GM19328 (cell line): Measurements from ENCODE around the gene KLB.
"Not testable (repeated sequence)": the region's sequence is repeated elsewhere in the genome, so short reads cannot be mapped to it uniquely, and the experiment has no call there.

Experiments used
- ATAC-seq: cut with Tn5 transposase; IDR thresholded peaks from one replicate; pipeline ENCODE4 v1.9.1; 2021; ENCODE audit warnings: mild to moderate bottlenecking, moderate library complexity; ENCODE audit not compliant: unreplicated experiment

KLB gene

DNA sequence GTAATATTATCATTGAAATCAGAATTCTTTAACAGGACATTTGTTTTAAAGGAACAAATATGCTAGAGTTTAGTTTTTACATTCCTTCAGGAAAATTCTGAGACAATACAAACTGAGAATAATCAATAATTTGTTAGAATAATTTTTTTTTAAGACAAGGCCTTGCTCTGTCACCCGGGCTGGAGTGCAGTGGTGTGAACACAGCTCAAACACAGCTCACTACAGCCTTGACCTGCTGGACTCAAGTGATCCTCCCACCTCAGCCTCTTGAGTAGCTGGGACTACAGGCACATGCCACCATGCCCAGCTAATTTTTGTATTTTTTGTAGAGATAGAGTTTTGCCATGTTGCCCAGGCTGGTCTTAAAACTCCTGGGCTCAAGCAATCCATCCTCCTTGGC is 18.6 kb downstream of the KLB start:
- not testable (repeated sequence) for ATAC-seq

DNA sequence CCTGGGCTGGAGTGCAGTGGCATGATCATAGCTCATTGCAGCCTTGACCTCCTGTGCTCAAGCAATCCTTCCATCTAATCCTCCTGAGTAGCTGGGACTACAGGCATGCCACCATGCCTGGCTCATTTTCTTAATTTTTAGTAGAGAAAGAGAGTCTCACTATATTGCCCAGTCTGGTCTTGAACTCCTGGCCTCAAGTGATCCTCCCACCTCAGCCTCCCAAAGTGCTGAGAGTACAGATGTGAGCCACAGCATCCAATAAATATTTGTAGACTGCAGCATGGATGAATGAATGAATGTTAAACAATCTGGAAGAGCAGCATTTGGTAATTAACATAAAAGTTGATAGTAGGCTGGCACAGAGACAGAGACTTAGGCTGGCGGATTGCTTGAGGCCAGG is 20.0 kb downstream of the KLB start:
- no peak for ATAC-seq

DNA sequence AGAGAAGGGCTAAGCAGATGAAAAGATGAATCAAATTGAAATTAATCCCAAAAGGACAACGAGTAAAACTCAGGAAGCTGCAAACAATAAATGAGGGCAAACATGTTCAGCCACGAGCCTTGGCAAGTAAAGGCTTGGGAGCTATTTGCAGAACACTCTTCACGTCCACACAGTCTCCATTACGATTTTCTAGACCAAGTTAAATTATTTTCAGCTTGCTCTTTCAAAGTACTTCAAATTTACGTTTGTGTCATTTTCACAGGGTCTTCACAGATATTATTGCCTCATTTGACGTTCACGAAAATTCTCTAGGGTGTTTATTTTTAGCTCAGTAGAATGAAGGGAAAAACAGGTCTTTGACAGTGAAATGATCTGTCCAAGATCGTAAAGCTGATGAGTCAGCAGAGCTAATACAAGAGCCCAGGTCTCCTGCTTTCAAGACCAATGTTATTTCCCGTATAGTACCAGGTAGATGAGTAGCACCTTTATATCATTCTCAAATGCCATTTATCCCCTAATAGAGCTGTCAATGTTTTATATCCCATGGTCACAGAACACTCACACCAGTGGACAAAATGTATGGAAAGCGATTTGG is 20.9 kb downstream of the KLB start:
- ATAC-seq = no peak

DNA sequence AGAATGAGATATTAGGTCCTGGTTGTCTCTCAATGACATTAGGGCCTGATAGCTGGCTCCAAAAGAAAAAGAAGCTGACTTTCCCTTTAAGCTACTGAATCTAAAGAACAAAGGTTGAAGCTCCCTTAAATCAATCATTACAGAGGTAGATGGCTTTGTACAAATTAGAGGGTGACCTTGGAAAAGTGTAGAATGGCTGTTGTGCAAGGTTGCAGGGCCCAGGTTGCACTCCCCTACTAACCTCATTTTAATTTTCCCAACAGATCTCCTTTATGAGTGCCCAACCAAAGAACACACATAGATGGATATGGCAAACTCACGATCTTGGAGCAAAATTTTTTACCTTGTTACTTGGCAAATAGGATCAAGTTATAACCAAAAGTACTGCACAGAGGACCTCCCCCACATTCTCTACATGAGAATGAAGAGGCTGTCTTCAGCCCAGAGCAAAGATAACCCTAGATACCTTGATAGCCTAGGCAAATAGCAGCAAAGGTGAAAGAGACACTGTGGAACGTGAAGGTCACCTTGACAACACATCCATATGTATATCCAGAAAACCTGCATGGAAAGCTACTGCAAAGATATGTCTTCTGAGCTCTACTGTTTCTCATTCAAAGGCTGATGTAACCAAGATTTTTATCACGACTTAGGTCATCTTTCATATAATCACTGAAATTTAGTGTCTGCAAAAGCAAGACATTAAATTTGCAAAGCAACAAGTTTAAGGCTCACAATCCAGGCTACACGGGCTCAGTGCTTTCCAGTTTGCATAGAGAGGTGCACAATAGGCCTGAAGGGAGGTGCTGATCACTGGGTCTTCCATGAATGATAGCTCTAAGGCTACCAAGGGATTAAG is 23.0 kb downstream of the KLB start:
- ATAC-seq = no peak

DNA sequence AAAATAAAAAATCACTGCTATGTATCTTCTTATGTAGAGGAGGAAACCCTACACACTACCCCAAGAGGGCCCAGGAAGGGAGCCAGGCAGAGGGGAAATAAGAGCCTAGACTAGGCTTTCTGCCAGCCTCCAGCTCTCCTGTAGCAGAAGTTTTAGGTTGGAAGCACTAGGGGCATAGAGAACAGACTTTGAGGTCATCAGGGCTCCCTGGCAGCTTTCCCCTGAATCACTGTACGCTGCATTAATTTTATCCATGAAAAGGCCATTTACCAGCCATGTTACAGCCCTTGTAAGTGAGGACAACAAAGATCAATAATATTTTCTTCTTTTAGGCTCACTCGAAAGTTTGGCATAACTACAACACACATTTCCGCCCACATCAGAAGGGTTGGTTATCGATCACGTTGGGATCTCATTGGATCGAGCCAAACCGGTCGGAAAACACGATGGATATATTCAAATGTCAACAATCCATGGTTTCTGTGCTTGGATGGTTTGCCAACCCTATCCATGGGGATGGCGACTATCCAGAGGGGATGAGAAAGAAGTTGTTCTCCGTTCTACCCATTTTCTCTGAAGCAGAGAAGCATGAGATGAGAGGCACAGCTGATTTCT is 27.3 kb downstream of the KLB start:
- no peak for ATAC-seq

DNA sequence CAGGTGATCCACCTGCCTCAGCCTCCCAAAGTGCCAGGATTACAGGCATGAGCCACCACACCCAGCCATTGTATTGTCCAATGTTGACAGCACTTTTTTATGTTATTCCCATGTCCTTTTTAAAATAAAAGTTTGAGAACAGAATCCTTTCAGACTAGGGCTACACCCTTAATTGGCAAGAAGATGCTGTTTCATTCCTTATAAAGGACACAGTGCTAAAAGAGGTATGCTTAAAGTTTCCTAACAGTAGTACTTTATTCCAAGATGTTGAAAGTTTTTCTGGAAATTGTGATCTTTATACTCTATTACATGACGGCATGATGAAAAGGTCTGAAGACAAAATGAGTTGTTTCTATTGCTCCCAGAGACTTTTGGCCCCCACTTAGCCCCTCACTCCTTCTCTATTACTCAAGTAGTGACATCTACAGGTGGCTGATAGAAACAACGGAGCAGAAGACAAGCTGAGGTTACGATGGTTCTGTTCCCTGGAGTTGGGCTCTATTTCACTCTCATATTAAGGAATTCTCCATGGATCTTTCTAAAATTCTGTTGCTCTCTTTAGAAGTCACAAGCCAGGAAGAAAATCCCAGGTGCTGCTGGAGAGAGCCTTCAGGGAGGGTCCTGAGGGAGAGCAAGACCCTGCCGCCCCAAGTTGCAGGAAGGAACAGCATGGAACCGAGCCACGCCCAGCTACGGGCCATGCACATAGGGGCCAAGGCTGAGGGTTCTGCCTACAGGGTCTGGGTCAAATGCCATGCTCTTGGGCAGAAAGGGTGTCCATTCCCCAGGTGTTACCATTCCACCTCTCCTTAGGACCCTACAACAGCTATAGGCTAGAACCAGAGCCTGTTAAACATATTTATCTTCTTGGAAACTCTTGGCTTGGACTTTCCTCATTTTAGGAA is 29.2 kb downstream of the KLB start:
- no peak for ATAC-seq

DNA sequence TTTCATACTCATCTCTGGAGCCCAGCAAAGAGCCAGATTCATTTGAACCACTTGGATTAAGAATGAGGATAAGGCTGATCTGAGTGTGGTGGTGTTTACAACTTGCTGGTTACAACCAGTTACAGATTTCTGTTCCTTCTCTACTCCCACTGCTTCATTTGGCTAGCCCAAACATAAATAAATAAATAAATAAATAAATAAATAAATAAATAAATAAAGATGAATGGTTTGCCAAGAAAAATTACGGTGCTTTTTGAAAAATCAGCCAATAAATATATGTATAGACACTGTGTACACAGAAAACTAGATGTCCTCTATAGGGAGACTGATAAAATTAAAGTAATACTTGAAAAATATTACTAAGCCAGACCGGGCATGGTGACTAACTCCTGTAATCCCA is 34.9 kb downstream of the KLB start:
- ATAC-seq = no peak

DNA sequence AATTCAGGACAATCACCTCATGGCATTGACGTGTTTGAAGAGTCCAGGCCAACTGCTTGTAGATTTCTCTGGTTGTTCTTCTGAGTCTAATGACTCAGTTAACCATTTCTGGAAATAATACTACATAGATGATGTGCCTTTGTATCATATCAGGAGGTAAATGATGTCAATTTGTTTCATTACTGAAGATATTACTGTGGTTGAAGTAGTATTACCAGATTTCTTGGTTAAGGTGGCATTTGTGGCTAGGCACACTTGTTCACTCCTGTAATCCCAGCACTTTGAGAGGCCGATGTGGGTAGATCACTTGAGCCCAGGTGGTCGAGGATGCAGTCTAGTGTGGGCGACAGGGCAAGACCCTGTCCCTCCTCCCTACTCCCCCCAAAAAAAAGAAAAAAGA is 36.3 kb downstream of the KLB start:
- no peak for ATAC-seq

DNA sequence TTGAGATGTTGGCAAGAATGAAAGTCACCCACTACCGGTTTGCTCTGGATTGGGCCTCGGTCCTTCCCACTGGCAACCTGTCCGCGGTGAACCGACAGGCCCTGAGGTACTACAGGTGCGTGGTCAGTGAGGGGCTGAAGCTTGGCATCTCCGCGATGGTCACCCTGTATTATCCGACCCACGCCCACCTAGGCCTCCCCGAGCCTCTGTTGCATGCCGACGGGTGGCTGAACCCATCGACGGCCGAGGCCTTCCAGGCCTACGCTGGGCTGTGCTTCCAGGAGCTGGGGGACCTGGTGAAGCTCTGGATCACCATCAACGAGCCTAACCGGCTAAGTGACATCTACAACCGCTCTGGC is 39.7 kb downstream of the KLB start:
- ATAC-seq = no peak

DNA sequence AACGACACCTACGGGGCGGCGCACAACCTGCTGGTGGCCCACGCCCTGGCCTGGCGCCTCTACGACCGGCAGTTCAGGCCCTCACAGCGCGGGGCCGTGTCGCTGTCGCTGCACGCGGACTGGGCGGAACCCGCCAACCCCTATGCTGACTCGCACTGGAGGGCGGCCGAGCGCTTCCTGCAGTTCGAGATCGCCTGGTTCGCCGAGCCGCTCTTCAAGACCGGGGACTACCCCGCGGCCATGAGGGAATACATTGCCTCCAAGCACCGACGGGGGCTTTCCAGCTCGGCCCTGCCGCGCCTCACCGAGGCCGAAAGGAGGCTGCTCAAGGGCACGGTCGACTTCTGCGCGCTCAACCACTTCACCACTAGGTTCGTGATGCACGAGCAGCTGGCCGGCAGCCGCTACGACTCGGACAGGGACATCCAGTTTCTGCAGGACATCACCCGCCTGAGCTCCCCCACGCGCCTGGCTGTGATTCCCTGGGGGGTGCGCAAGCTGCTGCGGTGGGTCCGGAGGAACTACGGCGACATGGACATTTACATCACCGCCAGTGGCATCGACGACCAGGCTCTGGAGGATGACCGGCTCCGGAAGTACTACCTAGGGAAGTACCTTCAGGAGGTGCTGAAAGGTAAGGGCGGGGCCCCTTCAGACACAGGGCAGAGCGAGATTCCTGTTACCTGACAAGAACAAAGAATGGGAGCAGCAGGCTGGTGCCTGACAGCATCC is 40.3 kb downstream of the KLB start:
- peak; percentile 62 for ATAC-seq

DNA sequence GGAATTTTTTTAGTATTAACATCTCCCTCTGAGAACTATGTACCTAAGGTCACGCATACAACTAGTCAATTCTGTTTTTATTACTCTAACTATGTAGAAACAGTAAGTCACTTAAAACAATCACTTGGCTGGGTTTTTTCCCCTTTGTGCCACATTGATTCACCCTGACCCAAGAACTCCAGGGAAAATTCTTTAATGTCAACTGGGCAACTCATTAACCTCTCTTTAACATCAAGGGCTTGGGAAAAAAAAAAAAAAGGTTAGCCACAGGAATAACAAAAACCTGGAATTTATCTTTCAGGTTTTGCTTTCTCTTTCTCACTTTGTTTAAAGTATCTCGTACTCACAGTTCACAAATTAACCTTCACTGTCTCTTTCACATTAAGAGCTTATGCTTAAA is 43.9 kb downstream of the KLB start:
- no peak for ATAC-seq

DNA sequence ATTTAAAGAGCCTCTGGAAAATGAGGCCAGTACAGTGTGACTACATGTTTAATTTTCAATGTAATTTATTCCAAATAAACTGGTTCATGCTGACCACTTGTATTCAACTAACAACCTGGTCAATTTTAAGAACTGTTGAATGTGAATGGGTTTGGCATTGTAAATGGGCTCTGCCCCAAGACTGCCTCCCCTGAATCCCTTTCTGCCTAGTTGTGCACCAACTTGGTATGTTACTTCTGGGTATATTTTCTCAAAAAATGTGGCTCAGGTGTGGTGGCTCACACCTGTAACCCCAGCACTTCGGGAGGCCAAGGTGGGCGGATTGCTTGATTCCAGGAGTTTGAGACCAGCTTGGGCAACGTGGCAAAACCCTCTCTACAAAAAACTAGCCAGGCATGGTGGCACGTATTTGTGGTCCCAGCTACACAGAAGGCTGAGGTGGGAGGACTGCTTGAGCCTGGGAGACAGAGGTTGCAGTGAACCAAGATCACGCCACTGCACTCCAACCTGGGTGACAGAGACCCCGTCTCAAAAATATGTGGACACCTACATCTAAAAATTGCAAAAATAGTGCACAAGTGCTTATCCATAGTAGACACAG is 44.8 kb downstream of the KLB start:
- ATAC-seq = no peak

DNA sequence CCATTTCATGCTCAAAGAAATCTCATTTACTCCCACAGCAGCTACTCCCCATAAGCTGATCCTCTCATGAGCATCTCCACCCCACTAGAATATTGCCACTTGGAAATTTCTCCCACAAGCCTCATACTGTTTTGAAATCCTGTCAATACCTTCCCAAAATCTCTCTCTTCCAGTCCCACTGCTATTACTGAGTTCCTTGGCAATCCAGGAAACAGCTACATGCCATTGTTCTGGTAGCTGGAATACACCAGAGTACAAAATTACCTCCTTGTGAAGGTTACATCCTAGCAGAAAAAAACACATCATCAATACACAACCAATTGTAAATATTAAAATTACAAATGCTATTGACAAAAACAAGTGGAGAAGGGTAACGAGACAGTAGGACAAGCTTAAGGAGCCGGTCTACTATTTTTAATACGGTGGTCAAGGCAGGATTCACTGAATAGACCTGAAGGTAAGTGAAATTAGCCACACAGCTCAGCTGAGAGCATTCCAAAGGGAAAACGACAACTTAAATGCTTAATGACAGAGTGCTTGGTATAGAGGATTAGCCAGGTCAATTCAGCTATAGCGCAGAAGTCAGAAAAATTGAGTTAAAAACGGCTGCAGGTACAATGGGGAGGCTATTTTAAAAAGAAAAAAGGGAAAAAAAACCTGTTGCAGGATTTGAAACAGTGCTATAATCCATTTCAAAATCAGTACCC is 45.6 kb downstream of the KLB start:
- ATAC-seq = no peak

DNA sequence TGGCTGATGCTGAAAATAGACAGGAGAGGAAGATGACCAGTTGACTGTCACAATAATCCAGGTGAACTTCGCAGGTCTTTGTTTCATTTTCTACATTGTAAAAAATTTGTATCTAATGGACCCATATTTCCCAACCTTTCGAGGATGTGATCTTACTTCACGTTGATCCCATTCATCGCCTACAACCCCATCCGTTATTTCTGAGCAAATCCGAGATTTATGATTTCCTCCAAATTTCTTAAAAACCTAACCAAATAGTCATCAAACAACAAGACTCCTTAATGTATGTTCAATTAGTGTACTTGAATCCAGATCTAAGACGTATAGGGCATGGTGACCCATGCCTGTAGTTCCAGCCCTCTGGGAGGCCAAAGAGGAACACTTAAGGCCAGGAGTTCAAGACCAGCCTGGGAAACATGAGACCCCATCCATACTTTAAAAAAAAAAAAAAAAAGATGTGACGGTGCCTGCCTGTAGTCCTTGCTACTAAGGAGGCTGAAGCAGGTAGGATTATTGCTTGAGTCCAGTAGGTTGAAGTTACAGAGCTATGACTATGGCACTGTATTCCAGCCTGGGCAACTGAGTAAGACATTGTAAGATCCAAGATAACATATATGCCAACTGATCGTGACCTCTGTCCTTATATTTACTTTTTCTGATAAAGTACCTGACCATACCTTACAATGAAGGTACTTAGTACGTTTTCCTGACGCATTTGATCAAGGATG is 46.3 kb downstream of the KLB start:
- ATAC-seq = no peak

DNA sequence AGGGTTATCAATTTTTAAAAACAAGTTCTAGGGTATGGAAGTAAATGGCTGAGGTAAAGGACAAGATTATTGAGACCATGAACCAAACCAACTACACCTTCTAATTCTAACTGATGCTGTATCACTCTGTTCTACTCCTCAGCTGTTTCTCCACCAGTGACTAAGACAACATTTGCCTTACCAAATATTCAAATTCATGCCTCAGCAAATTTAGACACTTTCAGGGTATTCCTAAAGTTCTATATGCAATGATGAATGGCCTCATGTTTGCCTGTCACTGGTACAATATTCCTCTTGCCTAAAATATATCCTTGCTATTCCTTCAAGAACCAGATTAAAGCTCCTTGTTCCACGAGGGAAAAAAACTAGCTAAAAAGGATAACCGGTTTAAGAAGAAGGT is 47.0 kb downstream of the KLB start:
- ATAC-seq = no peak

DNA sequence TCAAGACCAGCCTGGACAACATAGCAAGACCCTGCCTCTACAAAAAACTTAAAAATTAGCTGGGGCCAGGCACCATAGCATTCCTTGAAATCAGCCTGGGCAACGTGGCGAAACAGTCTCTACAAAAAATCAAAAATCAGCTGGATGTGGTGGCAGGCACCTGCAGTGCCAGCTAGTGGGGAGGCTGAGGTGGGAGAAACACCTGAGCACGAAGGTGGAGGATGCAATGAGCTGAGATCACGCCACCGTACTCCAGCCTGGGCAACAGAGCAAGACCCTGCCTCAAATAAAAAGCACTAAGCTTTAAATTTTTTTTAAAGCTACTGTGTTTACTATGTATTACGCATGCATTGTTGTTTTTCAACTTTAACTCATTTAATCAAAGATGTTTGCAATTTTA is 48.8 kb downstream of the KLB start:
- ATAC-seq = no peak

DNA sequence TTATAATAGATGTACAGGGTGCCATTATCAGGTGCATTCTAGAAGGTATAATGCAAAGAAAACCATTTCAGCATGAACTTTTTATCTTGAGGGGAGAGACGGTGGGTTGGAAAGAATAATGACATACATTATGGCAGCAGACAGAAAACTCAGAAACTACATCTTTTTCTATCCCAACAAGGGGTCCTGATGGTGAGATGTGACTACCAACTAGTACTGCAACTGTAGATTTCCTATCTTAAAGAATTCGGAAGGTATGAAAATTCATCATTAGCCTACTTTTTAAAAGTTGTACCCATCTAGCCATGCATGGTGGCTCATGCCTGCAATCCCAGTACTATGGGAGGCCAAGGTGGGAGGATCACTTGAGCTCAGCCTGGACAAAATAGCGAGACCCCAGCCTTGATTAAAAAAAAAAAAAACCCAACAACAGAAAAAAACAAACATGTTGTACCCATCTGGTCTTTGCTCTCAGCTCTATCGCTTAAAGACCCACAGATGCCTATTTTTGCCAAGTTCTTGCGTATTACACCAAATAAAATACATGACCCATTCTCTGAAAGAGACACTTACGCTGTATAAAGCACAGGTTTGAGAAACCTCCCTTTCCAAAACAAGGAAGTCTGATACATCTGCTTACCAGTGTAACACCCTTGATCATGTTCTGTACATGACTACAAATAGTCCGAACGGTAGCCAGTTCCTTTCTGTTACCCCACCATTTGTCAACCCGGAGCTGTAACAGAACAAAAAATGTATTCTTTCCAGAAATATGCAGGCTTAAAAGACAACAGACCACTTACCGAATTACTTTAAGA is 50.4 kb downstream of the KLB start:
- no peak for ATAC-seq

DNA sequence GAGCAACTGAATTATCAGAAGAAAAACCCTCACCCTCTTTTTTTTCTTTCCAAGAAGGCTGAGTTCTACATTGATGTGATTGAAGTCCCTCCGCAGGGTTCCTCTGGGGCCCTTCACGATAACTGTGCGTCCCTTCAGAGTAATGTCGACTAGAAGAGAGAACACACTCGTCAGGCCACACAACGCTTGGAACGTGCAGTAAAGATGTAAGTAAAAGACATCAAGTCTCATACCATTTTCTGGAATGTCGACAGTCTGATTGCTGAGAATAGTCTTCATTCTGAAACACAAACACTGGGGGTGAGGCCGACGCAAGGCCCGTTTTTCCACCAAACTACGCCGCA is 51.4 kb downstream of the KLB start:
- ATAC-seq = not testable (repeated sequence)
